HG03565 (cell line): ENCODE results near the gene ABHD8.

ENCODE experiments used
- ATAC-seq: cut with Tn5 transposase; IDR thresholded peaks from one replicate; pipeline ENCODE4 v1.9.1; 2021; ENCODE audit warnings: mild to moderate bottlenecking, moderate library complexity; ENCODE audit not compliant: unreplicated experiment

Gene ABHD8, protein sequence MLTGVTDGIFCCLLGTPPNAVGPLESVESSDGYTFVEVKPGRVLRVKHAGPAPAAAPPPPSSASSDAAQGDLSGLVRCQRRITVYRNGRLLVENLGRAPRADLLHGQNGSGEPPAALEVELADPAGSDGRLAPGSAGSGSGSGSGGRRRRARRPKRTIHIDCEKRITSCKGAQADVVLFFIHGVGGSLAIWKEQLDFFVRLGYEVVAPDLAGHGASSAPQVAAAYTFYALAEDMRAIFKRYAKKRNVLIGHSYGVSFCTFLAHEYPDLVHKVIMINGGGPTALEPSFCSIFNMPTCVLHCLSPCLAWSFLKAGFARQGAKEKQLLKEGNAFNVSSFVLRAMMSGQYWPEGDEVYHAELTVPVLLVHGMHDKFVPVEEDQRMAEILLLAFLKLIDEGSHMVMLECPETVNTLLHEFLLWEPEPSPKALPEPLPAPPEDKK

GRCh38 chr19:17303167-17303939 is at the start of gene ABHD8:
Gene ABHD8 (minus strand): TSS chr19:17303425. CDS start chr19:17301616, 1,809 bp downstream.
- ATAC-seq, result peak; percentile 36

GRCh38 chr19:17352608-17353280 is 49.5 kb upstream of the ABHD8 start:
- no peak for ATAC-seq

GRCh38 chr19:17351815-17352435 is 48.7 kb upstream of the ABHD8 start:
- ATAC-seq, result no peak

- no peak for ATAC-seq
These were observed 45.5 kb upstream of the ABHD8 start for GRCh38 chr19:17348700-17349099.

- no peak for ATAC-seq
These were observed 44.7 kb upstream of the ABHD8 start for GRCh38 chr19:17347877-17348276.

GRCh38 chr19:17347361-17347760 is 44.1 kb upstream of the ABHD8 start:
- ATAC-seq, result no peak

DNA sequence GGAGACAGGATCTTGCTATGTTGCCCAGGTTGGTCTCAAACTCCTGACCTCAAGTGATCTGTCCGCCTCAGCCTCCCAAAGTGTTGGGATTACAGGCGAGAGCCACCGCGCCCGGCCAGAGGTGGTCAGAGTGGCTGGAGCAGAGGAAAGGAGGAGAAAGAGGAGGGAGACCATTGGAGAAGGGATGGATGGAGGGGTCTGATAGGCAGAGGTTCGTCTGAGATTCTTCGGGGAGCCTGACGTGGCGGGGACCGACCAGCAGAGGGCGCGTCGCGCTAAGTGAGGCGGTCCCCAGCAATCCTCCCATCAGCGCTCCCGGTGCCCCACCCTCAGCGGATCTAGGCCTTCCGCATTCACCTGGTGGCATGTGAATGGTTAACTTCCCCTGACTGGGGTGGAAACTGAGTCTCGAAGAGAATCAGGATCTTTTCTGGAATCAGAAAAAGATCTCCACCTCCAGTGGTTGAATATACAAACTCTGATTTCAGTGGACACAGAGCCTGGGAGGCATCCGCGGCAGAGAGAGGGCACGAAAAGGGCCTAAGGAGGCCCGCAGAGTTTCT is 43.0 kb upstream of the ABHD8 start:
- no peak for ATAC-seq

DNA sequence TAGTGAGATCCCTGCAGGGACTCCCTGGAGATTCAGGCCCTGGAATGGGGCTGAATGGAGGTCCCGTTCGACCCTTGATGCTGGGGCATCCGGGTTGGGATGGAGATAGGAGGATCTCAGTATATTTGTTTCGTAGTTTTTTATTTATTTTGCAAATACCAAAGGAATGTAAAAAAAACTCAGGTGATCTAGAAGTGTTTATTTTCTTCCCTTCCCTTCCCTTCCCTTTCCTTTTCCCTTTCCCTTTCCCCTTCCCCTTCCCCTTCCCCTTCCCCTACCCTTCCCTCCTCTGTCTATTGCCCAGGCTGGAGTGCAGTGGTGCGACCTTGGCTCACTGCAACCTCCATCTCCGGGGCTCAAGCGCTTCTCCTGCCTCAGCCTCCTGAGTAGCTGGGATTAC is 38.6 kb upstream of the ABHD8 start:
- ATAC-seq, result no peak

GRCh38 chr19:17341386-17341785 is 38.2 kb upstream of the ABHD8 start:
- ATAC-seq, result no peak

GRCh38 chr19:17340871-17341357 is 37.7 kb upstream of the ABHD8 start:
- ATAC-seq, result no peak

- ATAC-seq, result no peak
These were observed 37.2 kb upstream of the ABHD8 start for GRCh38 chr19:17340302-17340870.

- ATAC-seq, result no peak
These were observed 36.0 kb upstream of the ABHD8 start for GRCh38 chr19:17339088-17339741.

DNA sequence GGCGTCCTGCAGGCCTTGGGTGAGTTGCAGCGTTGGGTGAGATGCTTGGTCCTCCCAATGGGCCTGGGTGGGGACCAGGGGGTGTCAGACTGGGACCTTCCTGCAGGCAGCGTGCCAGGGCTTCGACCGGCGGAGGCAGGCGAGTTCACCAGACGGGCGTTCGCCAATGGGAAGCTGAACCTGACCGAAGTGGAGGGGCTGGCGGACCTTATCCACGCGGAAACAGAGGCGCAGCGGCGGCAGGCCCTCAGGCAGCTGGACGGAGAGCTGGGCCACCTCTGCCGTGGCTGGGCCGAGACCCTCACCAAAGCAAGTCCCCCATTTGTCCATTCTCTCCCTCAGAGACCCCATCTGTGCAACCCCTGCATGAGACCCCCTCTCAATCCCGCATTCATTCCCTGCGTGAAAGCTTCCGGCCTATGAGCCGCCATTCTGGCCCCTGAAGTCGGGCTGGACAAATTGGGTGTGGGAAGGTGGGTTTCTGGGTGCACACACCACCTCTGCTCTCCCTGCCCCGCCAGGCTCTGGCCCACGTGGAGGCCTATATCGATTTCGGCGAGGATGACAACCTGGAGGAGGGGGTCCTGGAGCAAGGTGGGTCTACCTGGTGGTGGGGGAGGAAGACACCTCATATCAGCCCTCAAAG is 35.3 kb upstream of the ABHD8 start:
- no peak for ATAC-seq

DNA sequence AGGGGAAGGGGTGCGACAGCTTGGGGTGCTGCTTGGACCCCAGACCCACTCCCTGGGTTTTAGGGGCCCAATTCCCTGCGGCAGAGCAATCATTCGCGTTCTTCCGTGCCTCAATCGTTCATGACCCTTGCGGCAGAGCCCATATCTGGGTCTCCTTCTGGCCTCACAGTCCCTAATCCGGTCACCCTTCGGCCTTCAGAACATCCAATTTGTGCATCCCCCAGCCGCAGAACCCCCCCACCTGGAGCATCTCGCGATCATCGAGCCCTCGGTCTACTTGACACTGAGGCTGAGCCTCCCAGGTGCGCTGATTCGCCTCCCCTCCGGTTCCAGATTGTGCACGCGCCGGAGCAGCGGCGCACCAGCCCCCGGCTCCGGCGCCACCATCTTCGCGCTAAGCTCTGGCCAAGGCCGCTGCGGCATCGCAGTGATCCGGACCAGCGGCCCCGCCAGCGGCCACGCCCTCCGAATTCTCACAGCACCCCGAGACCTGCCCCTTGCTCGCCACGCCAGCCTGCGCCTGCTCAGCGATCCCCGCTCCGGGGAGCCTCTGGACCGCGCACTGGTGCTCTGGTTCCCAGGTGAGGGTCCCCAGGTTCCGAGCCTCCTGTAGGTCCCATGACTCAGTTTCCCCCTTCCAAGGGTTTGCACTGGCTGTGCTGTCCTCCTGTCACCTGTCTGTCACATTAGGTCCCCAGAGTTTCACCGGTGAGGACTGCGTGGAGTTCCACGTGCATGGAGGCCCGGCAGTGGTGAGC is 34.6 kb upstream of the ABHD8 start:
- ATAC-seq, result no peak

DNA sequence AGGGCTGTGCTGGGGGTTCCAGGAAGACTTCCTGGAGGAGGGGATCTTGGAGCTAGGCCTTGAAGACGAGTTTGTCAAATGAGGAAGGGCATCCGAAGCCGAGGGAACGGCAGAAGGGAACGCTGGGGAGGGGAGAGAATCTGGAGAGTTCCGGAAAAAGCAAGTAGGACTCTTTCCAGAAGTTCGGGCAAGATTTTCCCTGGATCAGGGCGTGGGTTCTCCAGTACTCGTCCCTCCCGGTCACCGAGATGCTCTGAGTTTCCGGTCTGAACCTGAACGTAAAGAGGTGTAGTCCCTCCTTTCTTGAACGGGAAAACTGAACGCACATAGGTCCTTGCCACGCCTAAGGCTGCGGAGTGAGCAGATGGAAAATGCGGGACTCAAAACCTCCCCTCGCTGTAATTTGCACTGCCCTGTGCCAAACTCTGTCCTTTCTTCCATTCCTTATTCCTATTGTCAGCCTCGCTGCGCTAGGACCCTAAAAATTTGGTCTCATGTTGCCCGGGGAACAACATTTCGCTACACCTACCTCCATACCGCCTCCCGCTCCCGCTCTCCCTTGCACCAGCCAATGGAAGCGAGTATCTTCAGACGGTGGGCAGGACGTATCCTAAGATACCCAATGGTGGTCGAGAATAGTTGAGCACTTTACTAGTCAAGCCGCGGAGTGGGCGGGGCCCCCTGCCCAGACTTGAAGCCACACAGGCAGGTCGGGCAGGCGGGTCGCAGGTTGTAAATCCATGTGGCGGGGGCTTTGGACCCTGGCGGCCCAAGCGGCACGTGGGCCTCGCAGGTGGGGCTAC is 33.8 kb upstream of the ABHD8 start, which contains the start of gene GTPBP3:
Gene GTPBP3, plus strand, starts transcription at position 682 of the 803 bp plus-strand sequence. Its CDS starts 59 bp downstream, at position 741.
- peak; percentile 79 for ATAC-seq

DNA sequence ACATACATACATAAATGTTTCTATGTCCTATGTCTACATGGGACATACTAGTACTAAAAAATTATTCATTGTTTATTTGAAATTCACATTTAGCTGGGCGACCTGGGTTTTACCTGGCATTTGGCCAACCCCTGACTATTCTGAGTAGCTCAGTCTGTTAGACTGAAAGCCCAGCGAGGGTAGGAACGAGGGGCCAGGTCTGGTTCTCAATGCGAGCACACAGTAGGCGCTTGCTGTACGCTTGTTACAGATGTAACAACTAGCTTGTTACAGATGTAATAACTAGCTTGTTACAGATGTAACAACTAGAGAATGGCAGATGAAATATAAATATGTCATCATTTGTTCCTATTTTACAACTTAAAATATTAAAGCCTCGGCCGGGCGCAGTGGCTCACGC is 32.4 kb upstream of the ABHD8 start:
- no peak for ATAC-seq
